ENCODE results near the gene PPP1R9A. TPM values are rescaled to one million over a fixed set of nuclear protein-coding genes. Genes with fewer than 3 reads are reported as not detected.
A peak's percentile ranks its signal among the peaks of the same experiment; 100 is the strongest.

The PPP1R9A gene
- total RNA-seq, 1 experiment from 2014 or later: 15.6 TPM

DNA sequence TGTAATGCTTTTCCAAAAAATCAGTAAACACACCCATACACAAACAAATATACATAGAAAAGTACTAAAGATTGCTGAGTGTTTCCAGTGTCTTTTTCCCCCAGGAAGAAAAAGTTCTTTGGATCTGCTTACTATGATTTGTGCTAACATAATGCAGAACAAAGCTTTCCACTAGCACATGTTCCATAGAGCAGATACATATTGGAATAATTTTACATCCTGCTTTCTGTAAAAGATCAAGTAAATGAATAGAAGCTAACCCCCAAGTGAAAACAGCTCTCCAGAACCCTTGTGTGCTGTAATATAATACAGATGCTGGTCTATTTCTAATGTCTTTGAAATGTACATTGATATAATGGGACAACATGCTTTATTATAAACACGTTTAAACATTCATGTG, 291.5 kb downstream of the PPP1R9A start:
- DNase-seq (ENCODE audit: low spot score): no peak
- no peak overlapping the region for H3K4me3 ChIP-seq (ENCODE audit: low read depth, low read length, poor library complexity, severe bottlenecking)
- ChIA-PET CTCF (no interaction called here), POLR2A (ENCODE audit: low non-redundant PET) (no interaction called here)
- no peaks in the 10 kb centered on the region for H3K36me3 ChIP-seq (ENCODE audit: insufficient read depth, low read length, poor library complexity, severe bottlenecking)
- H3K27me3 ChIP-seq (replicated peaks; ENCODE audit: insufficient read depth, low read depth, low read length, poor library complexity): no peaks in the 10 kb centered on the region
- no TSS peak for BruUV-seq (replicated peaks)
- H3K9me3 ChIP-seq (ENCODE audit: low read depth, low read length, poor library complexity, severe bottlenecking): no peaks in the 10 kb centered on the region
- intact Hi-C loops (cut with micrococcal nuclease; ENCODE audit: unreplicated experiment): loop anchor here (5.0 kb wide), 2 partner anchors 152 to 537 kb away; no protein-coding TSS in a partner anchor
- TF ChIP-seq, protein P1, sequence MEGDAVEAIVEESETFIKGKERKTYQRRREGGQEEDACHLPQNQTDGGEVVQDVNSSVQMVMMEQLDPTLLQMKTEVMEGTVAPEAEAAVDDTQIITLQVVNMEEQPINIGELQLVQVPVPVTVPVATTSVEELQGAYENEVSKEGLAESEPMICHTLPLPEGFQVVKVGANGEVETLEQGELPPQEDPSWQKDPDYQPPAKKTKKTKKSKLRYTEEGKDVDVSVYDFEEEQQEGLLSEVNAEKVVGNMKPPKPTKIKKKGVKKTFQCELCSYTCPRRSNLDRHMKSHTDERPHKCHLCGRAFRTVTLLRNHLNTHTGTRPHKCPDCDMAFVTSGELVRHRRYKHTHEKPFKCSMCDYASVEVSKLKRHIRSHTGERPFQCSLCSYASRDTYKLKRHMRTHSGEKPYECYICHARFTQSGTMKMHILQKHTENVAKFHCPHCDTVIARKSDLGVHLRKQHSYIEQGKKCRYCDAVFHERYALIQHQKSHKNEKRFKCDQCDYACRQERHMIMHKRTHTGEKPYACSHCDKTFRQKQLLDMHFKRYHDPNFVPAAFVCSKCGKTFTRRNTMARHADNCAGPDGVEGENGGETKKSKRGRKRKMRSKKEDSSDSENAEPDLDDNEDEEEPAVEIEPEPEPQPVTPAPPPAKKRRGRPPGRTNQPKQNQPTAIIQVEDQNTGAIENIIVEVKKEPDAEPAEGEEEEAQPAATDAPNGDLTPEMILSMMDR (conservative IDR thresholded peaks at IDR 0.05; ENCODE audit: low read depth, low read length): no peak
- TF ChIP-seq EZH2 (IDR thresholded peaks at IDR 0.05; ENCODE audit: borderline replicate concordance, low read depth, low read length, poor library complexity, severe bottlenecking): no peak
- no peaks in the 10 kb centered on the region for H3K4me1 ChIP-seq (ENCODE audit: insufficient read depth, low read length, poor library complexity, severe bottlenecking)
- no peak overlapping the region for H3K27ac ChIP-seq (ENCODE audit: low read depth, low read length, poor library complexity, severe bottlenecking)

GRCh38 chr7:95199779-95200558, 292.6 kb downstream of the PPP1R9A start:
- intact Hi-C loops (cut with micrococcal nuclease; ENCODE audit: unreplicated experiment): loop anchor here (2.0 to 5.0 kb wide), 3 partner anchors 153 to 751 kb away; no protein-coding TSS in a partner anchor
- ChIA-PET POLR2A (ENCODE audit: low non-redundant PET) (no interaction called here), CTCF (no interaction called here)
- H3K4me3 ChIP-seq (ENCODE audit: low read depth, low read length, poor library complexity, severe bottlenecking): no peak overlapping the region
- no peaks in the 10 kb centered on the region for H3K27me3 ChIP-seq (replicated peaks; ENCODE audit: insufficient read depth, low read depth, low read length, poor library complexity)
- no peaks in the 10 kb centered on the region for H3K9me3 ChIP-seq (ENCODE audit: low read depth, low read length, poor library complexity, severe bottlenecking)
- peak; percentile 71 for DNase-seq (ENCODE audit: low spot score)
- TF ChIP-seq EZH2 (IDR thresholded peaks at IDR 0.05; ENCODE audit: borderline replicate concordance, low read depth, low read length, poor library complexity, severe bottlenecking): no peak
- TF ChIP-seq, protein P1 (conservative IDR thresholded peaks at IDR 0.05; ENCODE audit: low read depth, low read length): peak; percentile 80
- no peak overlapping the region for H3K27ac ChIP-seq (ENCODE audit: low read depth, low read length, poor library complexity, severe bottlenecking)
- H3K4me1 ChIP-seq (ENCODE audit: insufficient read depth, low read length, poor library complexity, severe bottlenecking): no peaks in the 10 kb centered on the region
- H3K36me3 ChIP-seq (ENCODE audit: insufficient read depth, low read length, poor library complexity, severe bottlenecking): no peaks in the 10 kb centered on the region
- no TSS peak for BruUV-seq (replicated peaks)

DNA sequence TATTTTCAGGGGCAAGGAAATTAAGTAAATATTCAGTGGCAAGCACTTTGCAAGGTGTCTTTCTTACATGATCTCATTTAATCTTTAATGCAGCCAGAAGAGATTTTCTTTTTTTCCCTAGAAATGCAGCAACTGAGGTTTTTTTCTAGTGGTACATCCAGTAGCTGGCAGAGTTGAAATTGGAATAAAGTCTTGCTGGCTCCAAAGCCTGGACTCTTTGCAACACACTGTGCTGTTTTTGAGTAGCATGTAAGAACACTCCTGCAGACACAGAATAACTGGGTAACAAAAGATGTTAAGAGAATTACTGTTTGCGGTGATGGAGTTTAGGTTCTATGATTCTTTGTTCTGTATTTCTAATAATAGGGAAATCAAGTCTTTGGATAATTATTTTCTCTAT, 293.3 kb downstream of the PPP1R9A start:
- POLR2A ChIA-PET (ENCODE audit: low non-redundant PET): no interaction called here

More for the DNA sequence above, 293.3 kb downstream of the PPP1R9A start:
- intact Hi-C loops (cut with micrococcal nuclease; ENCODE audit: unreplicated experiment): loop anchor here (2.0 kb wide), 1 partner anchor 752 kb away; no protein-coding TSS in a partner anchor
- TF ChIP-seq, protein P1 (conservative IDR thresholded peaks at IDR 0.05; ENCODE audit: low read depth, low read length): no peak
- no peak for TF ChIP-seq EZH2 (IDR thresholded peaks at IDR 0.05; ENCODE audit: borderline replicate concordance, low read depth, low read length, poor library complexity, severe bottlenecking)
- Histone ChIP-seq H3K4me3 (ENCODE audit: low read depth, low read length, poor library complexity, severe bottlenecking) (no peak overlapping the region), H3K27me3 (replicated peaks; ENCODE audit: insufficient read depth, low read depth, low read length, poor library complexity) (no peaks in the 10 kb centered on the region), H3K36me3 (ENCODE audit: insufficient read depth, low read length, poor library complexity, severe bottlenecking) (no peaks in the 10 kb centered on the region), H3K27ac (ENCODE audit: low read depth, low read length, poor library complexity, severe bottlenecking) (no peak overlapping the region), H3K9me3 (ENCODE audit: low read depth, low read length, poor library complexity, severe bottlenecking) (no peaks in the 10 kb centered on the region), H3K4me1 (ENCODE audit: insufficient read depth, low read length, poor library complexity, severe bottlenecking) (peaks cover 6% of the 10 kb centered on the region)
- DNase-seq (ENCODE audit: low spot score): no peak
- CTCF ChIA-PET: no interaction called here
- no TSS peak for BruUV-seq (replicated peaks)
